TTC549 (cell line): ENCODE data around the gene FBXL16.

Experiments used
- FAIRE-seq: peaks from 2 replicates; lab custom pipeline; 2012; peaks lifted over from hg19 to GRCh38; lab: Jason Lieb, UNC

Gene FBXL16

DNA sequence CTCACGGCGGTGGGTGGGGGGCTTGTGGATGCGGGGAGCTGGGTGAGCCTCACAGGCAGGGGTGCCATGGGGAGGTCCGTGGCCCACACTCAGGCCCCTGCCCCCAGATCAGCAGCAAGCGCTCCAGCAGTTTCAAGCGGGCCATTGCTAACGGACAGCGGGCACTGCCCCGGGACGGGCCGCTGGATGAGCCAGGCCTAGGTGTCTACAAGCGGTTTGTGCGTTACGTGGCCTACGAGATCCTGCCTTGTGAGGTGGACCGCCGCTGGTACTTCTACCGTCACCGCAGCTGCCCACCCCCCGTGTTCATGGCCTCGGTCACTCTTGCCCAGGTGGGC is 29.1 kb downstream of the FBXL16 start:
- no peak for FAIRE-seq

DNA sequence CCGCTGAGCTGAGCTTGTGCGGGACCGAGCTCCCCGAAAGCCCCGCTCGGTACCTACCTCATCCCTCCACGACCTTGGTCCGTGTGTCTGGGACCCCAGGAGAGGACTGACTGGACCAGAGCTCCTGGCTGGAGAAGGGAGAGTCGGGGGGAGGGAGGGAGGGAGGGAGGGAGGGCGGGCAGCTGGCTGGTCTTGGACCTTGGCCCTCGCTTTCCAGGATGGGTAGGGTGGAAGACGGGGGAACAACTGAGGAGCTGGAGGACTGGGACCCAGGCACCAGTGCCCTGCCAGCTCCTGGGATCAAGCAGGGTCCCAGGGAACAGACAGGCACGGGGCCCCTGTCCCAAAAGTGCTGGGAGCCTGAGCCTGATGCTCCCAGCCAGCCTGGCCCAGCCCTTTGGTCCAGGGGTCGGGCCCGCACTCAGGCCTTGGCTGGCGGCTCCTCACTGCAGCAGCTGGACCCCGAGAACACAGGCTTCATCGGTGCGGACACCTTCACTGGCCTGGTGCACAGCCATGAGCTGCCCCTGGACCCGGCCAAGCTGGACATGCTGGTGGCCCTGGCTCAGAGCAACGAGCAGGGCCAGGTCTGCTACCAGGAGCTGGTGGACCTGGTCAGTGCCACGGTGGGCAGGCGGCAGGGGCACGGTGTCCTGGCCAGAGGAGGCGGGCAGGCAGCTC is 29.6 kb downstream of the FBXL16 start:
- FAIRE-seq = no peak

DNA sequence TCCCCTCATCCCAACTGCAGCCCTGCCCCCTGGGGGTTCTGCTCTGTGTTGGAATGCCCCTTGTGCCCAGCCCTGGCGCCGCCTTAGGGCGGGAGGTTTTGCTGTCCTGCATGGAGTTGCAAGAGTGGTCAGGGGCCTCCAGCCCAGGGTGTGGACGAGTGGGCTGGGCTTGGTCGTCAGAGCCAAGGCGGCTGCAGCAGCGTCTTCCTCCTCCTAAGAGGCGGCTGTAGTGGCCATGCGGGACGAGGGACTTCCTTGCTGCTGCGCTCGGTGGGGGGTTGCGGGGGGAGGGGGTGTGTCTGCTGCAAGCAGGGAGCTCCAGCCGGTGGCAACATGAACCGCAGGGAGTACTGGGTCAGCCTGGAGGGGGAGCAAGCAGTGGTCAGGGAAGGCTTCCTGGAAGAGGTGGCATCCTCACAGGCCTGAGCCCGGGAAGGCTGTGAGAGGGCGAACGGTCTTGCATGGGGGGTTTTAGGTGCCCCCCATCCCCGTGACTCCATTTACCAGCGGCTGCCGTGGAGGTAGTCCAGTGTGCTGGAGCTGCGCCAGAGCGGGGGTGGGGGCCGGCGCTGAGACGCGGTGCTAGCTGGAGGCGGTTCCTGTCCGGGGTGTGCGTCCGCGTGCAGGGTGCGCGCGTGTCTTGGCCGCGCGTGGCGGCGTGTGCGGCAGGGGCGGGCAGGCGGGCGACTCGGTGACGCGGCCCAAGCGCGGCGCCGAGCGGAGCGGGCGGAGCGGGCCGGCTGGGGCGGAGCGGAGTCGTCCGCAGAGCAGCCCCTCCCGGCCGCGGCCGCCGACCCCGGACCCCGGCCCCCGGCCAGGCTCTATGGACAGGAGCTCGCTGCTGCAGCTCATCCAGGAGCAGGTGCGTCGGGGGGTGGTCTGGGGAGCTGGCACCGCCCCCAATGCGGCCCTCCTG is 30.4 kb downstream of the FBXL16 start, which contains the start of gene RHBDL1:
TSS of gene RHBDL1 (plus strand) at position 704 of the 916 bp plus-strand sequence. CDS start at position 824, 120 bp downstream.
- no peak for FAIRE-seq

DNA sequence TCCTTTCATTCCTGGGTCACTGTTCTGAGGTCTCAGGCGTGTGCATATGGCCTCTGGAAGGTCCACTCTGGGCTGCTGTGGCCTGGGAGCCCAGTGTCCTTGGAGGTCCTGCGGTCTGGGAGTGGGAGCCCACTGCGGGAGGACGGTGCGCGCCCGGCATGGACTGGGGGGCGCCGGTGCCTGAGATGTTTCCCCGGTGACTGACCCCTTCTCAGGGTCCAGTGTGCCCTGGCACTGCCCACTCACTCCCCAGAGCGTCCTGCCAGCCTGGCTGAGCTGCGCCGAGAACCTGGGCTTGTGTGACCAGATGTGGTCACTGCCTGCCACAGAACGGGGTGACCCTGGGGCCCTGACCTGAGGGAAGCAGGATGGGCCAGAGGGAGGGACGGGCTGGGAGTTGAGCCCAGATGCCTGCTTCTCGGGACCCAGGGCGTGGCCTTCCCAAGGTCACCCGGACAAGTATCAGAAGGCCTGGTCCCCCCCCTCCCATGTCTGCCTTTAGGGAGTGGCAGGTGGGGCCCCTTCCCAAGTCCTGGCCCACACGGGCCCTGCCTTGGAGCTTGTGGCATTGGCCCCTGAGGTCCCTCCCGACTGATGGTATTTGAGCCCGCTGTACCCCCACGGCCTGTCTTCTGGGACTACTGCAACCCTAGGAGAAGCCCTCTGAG is 31.3 kb downstream of the FBXL16 start:
- no peak for FAIRE-seq

DNA sequence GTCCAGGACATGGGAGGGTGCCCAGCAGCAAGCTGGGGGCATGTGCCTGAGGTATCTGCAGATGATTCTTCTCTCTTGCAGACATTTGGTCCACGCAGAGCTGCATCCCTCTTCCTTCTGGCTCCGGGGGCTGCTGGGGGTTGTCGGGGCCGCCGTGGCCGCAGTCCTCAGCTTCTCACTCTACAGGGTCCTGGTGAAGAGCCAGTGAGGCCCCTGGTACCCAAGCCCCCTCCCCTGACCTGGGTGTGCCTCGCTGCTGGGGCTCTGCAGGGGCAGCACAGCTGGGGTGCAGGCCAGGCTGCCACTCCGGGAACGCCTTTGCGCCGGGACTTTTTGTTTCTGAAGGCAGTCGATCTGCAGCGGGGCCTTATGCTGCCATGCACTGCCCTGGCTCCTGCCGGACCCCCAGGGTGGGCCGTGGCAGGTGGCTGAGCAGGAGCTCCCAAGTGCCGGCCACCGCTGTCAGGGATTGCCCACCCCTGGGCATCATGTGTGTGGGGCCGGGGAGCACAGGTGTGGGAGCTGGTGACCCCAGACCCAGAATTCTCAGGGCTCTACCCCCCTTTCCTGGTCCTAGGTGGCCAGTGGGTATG is 32.1 kb downstream of the FBXL16 start:
- no peak for FAIRE-seq

DNA sequence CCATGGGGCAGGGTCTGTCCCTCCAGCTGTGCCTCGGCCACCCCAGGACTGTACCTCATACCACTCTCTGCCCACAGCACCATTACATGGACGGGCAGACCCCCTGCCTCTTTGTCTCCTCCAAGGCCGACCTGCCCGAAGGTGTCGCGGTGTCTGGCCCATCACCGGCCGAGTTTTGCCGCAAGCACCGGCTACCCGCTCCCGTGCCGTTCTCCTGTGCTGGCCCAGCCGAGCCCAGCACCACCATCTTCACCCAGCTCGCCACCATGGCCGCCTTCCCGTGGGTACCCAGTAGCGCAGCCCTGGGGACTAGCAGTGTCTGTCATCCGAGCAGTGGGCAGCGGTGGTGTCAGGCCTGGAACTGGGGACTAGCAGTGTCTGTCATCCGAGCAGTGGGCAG is 32.8 kb downstream of the FBXL16 start:
- FAIRE-seq = no peak

DNA sequence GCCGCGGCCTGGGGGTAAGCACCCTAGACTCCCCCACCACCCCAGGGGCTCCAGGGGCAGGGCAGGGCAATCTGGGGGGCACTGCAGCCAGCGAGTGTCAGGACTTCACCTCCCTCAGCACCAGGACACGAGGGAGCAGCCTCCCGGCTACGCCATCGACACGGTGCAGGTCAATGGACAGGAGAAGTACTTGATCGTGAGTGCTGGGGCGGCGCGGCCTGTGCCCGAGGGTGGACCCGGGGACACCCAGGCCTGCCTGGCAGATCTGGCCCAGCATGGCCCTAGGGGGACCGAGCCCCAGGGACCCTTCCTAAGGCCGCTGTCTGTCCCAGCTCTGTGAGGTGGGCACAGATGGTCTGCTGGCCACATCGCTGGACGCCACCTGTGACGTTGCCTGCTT is 33.2 kb downstream of the FBXL16 start:
- FAIRE-seq = no peak

DNA sequence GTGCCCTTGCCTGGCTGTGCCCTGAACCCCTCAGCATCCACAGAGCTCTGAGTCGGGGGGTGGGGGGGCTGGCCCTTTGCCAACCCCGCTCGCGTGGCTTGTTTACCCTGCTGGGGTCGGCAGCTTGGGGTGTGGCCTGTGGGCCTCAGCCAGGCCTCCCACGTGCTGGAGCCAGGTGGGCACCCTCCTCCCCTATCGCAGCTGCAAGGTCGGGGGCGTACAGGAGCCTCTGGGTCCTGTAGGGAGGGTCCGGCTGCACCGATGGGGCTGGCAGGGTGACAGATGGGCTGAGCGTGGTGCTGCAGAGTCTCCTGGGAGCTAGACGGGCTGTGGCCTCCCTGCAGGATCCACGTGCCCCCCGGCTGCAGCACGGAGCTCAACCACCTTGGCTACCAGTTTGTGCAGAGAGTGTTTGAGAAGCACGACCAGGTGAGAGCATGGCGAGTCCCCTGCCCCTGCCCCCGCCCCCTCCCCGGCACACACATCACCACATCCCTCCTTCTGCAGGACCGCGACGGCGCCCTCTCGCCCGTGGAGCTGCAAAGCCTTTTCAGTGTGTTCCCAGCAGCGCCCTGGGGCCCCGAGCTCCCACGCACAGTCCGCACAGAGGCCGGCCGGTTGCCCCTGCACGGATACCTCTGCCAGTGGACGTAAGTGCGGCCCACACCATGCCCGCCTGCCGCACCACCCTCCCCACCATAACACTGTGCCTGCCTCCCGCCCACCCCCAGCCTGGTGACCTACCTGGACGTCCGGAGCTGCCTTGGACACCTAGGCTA is 34.1 kb downstream of the FBXL16 start:
- no peak for FAIRE-seq

DNA sequence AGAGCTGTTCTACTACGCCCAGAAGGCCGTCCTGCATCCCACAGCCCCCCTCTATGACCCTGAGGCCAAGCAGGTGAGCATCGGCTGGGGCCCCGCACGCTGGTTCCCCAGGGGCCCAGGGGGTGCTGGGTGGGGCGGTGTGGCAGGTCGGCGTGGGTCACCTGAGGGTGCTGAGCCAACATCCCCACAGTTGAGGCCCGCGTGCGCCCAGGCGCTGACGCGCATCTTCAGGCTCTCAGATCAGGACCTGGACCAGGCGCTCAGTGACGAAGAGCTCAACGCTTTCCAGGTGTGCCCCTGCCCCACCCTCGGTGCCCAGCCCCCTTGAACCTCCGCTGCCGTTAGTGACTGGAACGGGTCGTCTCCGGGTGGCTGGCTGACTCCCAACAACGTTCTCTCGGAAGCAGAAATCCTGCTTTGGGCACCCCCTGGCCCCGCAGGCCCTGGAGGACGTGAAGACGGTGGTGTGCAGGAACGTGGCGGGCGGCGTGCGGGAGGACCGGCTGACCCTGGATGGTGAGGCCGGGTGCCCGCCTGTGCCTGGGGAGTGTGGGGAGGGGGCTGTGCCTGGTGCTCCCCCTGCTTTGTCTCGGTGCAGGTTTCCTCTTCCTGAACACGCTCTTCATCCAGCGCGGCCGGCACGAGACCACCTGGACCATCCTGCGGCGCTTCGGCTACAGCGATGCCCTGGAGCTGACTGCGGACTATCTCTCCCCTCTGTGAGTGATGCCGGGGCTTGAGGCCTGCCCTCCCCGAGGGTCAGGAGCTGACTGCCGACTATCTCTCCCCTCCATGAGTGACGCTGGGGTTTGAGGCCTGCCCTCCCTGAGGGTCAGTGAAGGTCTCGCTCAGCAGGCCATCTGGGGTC is 34.9 kb downstream of the FBXL16 start:
- no peak for FAIRE-seq

DNA sequence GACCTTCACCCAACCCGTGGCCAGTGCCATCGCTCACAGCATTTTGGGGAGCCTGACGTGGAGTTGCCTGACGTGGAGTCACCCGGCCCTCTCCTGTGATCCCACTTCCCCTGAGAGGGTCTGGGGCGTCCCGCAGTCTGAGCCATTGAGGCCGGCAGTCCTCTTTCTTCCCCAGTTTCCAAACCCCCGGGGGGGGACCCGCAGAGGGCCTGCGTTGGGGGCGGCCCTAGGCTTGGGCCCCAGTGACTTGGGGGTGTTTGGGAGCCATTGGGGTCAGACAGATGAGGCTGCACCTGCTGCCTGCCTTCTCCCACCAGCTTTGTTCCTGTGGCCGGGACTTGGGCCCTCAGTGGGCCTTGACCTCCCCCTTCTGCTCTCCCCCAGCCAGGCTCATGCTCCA is 35.9 kb downstream of the FBXL16 start:
- no peak for FAIRE-seq

DNA sequence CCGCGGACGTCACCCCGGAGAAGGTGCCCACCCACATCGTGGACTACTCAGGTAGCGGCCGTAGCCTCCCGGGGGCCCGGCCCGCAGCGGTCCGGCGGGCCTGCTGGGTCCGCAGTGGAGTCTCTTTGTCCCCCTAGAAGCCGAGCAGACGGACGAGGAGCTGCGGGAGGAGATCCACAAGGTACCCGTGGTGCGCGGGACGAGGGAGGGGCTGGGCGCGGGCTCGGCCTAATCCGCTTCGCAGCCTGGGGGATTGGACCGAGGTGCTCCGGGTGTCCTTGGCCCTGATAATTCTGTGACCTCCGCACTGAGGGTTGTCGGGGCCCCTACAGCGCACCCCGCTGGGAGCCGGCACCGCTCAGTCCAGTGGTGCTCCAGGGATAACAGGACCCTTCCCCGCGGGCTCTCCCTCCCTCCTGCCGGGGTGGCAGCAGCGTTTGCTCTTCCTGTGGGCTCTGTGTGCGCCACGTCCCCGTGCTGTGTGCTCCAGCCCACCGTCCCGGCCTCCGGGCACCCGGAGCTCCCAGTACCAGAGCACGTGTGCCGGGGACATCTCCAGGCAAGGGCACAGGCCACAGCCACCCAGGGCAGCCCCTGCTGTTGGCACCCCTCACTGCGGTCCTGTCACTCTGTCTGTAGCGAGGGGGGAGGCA is 37.0 kb downstream of the FBXL16 start:
- FAIRE-seq = no peak

DNA sequence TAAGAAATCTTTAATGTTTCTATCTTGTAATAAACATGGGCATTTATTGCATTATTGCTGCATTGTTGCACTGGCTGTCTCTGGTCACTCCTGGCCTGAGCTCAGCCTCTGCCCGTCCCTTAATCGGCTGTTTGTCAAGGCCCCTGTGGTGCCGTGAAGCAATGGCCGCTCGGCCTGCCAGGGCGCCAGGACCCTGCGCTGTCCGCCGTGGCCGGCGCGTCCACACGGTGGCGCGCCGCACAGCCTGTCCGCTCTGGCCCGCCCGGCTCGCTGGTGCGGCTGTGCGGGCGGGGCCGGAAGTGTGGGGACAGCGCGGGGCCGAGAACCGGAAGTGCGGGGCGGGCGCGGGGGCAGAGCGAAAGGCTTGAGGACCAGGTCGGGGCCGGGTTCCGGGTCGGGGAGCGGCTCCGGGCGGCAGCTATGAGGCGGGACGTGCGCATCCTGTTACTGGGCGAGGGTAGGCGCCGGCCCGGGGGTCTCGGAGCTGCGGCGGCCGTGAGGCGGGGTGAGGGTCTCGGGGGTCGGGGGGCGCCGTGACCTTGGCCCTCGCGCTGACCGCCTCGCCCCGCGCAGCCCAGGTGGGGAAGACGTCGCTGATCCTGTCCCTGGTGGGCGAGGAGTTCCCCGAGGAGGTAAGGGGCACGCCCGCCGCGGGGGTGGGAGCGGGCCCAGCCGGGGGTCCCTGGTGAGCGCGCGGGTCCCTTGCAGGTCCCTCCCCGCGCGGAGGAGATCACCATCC is 37.7 kb downstream of the FBXL16 start, which contains the start of gene RHOT2:
TSS of gene RHOT2 (plus strand) at position 353 of the 739 bp plus-strand sequence. CDS start at position 421, 68 bp downstream.
- no peak for FAIRE-seq

DNA sequence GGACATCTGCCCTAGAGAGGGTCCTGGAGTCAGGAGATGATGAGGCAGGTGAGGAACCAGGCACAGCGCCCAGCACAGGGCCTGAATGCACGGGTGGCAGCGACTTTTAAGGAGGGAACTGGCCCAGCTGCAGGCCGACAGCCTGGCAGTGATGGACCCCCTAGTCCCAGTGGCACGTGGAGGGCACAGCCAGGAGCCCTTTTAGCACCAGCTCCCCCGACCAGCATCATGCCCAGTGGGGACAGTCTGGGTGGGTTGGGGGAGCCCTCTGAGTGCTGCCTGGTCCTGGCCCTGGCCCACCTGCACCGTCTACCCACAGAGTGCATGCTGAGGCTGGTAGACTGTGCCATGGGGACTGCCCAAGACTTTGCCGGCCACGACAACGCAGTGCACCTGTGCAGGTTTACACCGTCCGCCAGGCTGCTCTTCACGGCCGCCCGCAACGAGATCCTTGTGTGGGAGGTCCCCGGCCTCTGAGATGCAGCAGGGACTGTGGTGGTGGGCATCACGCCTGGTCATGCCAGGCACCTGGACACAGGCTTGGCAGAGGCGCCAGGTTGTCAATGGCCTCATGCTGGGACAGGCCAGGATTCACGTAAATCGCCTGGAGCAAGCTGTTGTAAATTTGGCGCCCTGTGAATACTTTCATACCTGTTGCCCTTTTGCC is 38.4 kb downstream of the FBXL16 start:
- FAIRE-seq = no peak

DNA sequence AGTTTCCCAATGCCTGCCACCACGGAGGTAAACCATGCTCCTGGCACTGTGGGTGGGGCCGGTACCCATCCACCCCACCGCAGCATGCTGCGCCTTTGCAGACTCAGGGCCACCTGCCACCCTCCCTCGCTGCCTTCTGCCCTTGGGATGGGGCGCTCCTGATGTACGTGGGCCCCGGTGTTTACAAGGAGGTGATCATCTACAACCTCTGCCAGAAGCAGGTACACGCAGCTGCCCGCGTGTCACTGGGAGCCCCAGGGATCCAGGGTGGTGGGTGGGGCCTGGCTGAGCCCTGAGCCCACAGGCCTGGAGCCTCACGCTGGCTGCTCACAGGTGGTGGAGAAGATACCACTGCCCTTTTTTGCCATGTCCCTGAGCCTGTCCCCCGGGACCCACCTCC is 39.0 kb downstream of the FBXL16 start:
- FAIRE-seq = no peak

DNA sequence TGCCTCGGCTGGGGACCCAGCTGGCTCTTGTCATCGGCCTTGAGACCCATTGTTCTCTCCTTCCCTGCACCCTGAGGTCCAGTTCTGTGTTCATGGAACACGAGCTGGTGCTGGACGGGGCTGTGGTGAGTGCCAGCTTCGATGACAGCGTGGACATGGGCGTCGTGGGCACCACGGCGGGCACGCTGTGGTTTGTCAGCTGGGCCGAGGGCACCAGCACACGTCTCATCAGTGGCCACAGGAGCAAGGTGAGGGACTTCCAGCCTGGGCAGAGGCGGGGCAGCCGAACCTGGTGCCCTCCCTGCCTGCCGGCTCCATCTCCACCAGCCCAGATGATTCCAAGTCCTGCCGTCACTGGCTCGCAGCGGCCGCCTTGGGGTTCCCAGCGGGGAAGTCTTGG is 43.0 kb downstream of the FBXL16 start:
- no peak for FAIRE-seq

DNA sequence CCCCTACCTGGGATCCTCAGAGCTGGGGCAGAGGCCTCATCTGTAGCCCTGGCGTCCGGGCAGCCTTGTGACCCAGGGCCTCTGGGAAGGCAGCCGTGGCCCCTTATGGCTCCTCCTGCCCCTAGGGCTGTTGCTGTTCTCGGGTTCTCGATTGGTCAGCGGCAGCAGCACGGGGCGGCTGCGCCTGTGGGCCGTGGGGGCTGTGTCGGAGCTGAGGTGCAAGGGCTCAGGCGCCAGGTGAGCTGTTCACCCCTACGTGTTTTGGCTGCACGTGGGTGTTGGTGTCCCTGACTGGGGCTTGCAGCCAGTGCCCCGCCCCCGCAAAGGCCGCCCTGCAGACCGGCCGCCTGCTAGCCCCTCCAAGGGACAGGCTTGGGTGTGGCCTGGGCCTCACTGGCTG is 43.5 kb downstream of the FBXL16 start:
- FAIRE-seq = no peak

DNA sequence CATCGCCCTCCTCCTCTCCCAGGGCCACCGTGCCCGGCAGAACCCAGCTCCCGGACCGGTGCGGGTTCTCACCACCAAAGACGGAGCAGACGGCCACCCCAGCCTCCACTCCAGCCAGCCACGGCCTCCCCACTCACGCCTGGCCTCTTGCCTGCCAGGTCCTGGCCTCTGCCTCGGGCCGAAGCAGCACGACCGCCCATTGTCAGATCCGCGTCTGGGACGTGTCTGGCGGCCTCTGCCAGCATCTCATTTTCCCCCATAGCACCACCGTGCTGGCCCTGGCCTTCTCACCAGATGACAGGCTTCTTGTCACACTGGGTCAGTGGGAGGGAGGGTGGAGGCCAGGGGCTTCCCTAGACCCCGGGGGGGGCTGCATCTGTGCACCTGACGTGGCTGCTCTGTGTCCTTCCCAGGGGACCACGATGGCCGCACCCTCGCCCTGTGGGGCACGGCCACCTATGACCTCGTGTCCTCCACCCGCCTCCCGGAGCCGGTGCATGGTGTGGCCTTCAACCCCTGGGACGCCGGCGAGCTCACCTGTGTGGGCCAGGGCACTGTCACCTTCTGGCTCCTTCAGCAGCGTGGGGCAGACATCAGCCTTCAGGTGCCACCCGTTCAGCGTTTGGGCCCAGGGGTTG is 44.3 kb downstream of the FBXL16 start:
- FAIRE-seq = no peak

DNA sequence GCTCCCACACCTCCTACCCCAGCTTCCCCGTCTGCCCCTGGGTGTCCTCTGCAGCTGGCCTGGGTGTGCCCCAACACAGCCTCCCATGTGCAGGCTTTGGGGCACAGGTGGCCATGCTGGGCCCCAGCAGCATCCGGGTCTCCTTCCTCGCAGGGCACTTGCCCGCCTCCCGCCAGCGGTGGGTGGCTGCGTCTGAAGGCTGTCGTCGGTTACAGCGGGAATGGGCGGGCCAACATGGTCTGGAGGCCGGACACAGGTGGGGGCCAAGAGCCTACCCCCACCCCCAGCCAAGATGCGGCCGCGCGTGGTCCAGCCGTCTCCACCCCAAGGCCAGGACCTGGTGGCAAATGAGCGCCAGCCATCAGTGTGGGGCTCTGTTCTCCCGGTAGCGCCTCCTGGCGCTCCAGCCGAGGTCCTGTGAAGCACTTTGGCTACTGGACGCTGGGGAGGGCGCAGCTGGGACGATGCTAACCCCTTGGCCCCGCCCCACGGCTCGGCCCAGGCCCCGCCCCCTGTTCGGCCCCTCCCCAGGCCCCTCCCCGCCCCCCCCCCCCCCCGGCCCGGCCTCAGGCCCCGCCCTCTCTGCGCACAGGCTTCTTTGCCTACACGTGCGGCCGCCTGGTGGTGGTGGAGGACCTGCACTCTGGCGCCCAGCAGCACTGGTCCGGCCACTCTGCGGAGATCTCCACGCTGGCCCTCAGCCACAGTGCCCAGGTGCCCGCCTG is 45.0 kb downstream of the FBXL16 start:
- no peak for FAIRE-seq
